HG02763 (cell line): ENCODE measurements around the gene PRDX2.

ENCODE experiments used
- ATAC-seq: cut with Tn5 transposase; IDR thresholded peaks from one replicate; pipeline ENCODE4 v1.9.1; 2021; ENCODE audit warnings: mild to moderate bottlenecking, moderate library complexity; ENCODE audit not compliant: unreplicated experiment

The PRDX2 gene

GRCh38 chr19:12757544-12758274 lies 43.9 kb downstream of the PRDX2 start:
- ATAC-seq: no peak

GRCh38 chr19:12756150-12756883 lies 45.3 kb downstream of the PRDX2 start:
- no peak for ATAC-seq

GRCh38 chr19:12754465-12755196 lies 47.0 kb downstream of the PRDX2 start:
- no peak for ATAC-seq

- ATAC-seq: no peak
Measured at GRCh38 chr19:12752056-12752781, 49.4 kb downstream of the PRDX2 start.

GRCh38 chr19:12751635-12752034 lies 50.0 kb downstream of the PRDX2 start, which contains the start of gene BEST2:
Gene BEST2 (plus strand): TSS chr19:12751791. CDS start chr19:12752593, 802 bp downstream.
- no peak for ATAC-seq

GRCh38 chr19:12750851-12751250 lies 50.7 kb downstream of the PRDX2 start:
- ATAC-seq: no peak

- ATAC-seq: no peak
Measured at GRCh38 chr19:12749938-12750521, 51.6 kb downstream of the PRDX2 start.

GRCh38 chr19:12748489-12748888 lies 53.1 kb downstream of the PRDX2 start:
- ATAC-seq: no peak
